ENCODE measurements around the gene ATG5.

GRCh38 chr6:106180208-106180607 is 145.4 kb downstream of the ATG5 start:
- TF ChIP-seq, protein P1, sequence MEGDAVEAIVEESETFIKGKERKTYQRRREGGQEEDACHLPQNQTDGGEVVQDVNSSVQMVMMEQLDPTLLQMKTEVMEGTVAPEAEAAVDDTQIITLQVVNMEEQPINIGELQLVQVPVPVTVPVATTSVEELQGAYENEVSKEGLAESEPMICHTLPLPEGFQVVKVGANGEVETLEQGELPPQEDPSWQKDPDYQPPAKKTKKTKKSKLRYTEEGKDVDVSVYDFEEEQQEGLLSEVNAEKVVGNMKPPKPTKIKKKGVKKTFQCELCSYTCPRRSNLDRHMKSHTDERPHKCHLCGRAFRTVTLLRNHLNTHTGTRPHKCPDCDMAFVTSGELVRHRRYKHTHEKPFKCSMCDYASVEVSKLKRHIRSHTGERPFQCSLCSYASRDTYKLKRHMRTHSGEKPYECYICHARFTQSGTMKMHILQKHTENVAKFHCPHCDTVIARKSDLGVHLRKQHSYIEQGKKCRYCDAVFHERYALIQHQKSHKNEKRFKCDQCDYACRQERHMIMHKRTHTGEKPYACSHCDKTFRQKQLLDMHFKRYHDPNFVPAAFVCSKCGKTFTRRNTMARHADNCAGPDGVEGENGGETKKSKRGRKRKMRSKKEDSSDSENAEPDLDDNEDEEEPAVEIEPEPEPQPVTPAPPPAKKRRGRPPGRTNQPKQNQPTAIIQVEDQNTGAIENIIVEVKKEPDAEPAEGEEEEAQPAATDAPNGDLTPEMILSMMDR (IDR thresholded peaks at IDR 0.05; ENCODE audit: insufficient read depth, low read length, poor library complexity, severe bottlenecking) = no peak
- no peak for TF ChIP-seq EZH2phosphoT487 (conservative IDR thresholded peaks at IDR 0.05; ENCODE audit: low read length)

Measured in SU-DHL-6 (cell line).